ENCODE data around the gene SPARCL1. TPM values are rescaled to one million over a fixed set of nuclear protein-coding genes. Genes with fewer than 3 reads are reported as not detected.

SPARCL1 gene
- total and polyA plus RNA-seq, 2 of the 13 experiments (the other 11 are each of a cell fraction or from before 2014, with no cell fraction given), result 0.04 TPM; not detected in 1

GRCh38 chr4:87500092-87500462 is 29.1 kb downstream of the SPARCL1 start (continued):
- TF ChIP-seq ZNF615 (CRISPR knock-in tag; IDR thresholded peaks at IDR 0.05; ENCODE audit: borderline replicate concordance) (no peak), ZNF557 (CRISPR knock-in tag; IDR thresholded peaks at IDR 0.05) (no peak), ZNF431 (CRISPR knock-in tag; IDR thresholded peaks at IDR 0.05; ENCODE audit: borderline replicate concordance, low read depth) (no peak), NONO (IDR thresholded peaks at IDR 0.05) (no peak), NONO (CRISPR knock-in tag; conservative IDR thresholded peaks at IDR 0.05) (no peak)

- H3K4me2 ChIP-seq (ENCODE audit: low read depth, low read length), result no peak overlapping the region
- no peaks in the 10 kb centered on the region for H3K9me3 ChIP-seq (ENCODE audit: low read length)
- H3K9ac ChIP-seq (ENCODE audit: insufficient read depth, low read depth, low read length), result no peak overlapping the region
- POLR2A ChIA-PET, result no interaction called here
- H3K36me3 ChIP-seq (replicated peaks in 1 of 2; ENCODE audit: control insufficient read depth in 1 of 2, insufficient read depth in 2 of 2, low read length in 2 of 2), result no peaks in the 10 kb centered on the region
- no peaks in the 10 kb centered on the region for H3K27me3 ChIP-seq (ENCODE audit: control insufficient read depth in 1 of 2, insufficient read depth in 2 of 2, low read length in 2 of 2)
- no peak for FAIRE-seq
- no peak overlapping the region for H3K4me3 ChIP-seq (replicated peaks in 1 of 3; ENCODE audit: insufficient read depth in 1 of 3, low read depth in 2 of 3, low read length in 3 of 3)
- H3K27ac ChIP-seq (ENCODE audit: extremely low read length, insufficient read depth, low read length), result no peak overlapping the region
- H4K20me1 ChIP-seq (ENCODE audit: insufficient read depth, low read length), result no peaks in the 10 kb centered on the region
- intact Hi-C loops (cut with micrococcal nuclease; ENCODE audit: unreplicated experiment), result no loop called here
- no peaks in the 10 kb centered on the region for H3K79me2 ChIP-seq (ENCODE audit: insufficient read depth, low read length)
- no peak for ATAC-seq
- in situ Hi-C loops (cut with HindIII; ENCODE audit: extremely low pct_ligation_motif_present, low pct_unique_long_range_greater_than_20kb), result no loop called here
- no TSS peak for BruUV-seq (replicated peaks)
- no peak for DNase-seq (ENCODE audit: low spot score)
- H2AFZ ChIP-seq (ENCODE audit: low read length), result no peak overlapping the region
- WGBS (ENCODE audit: low lambda C conversion rate), result 49% methylated on average over 7 of the region's 7 CpGs
- peaks cover 17% of the 10 kb centered on the region for H3K4me1 ChIP-seq (ENCODE audit: insufficient read depth, low read length)
- CTCF ChIA-PET (ENCODE audit: low intra/inter-chr PET ratio, low total read pairs), result no interaction called here
- no peak for TF ChIP-seq SMAD3 (CRISPR knock-in tag; IDR thresholded peaks at IDR 0.05)
- TF ChIP-seq ZKSCAN1 (IDR thresholded peaks at IDR 0.05; ENCODE audit: low read length), result no peak
- TF ChIP-seq REPIN1 (CRISPR knock-in tag; IDR thresholded peaks at IDR 0.05; ENCODE audit: borderline replicate concordance, low read depth), result no peak
- TF ChIP-seq BCLAF1 (IDR thresholded peaks at IDR 0.05), result no peak
- TF ChIP-seq U2AF1 (optimal IDR thresholded peaks at IDR 0.05; ENCODE audit: low read depth, low read length), result no peak
- no peak for TF ChIP-seq HNRNPH1 (optimal IDR thresholded peaks at IDR 0.05; ENCODE audit: low read depth, low read length)
- no peak for TF ChIP-seq ZNF383 (CRISPR knock-in tag; IDR thresholded peaks at IDR 0.05; ENCODE audit: borderline replicate concordance)
- no peak for TF ChIP-seq MTF1 (CRISPR knock-in tag; IDR thresholded peaks at IDR 0.05)
- TF ChIP-seq ZNF446 (CRISPR knock-in tag; IDR thresholded peaks at IDR 0.05), result no peak
- TF ChIP-seq THAP9 (CRISPR knock-in tag; IDR thresholded peaks at IDR 0.05; ENCODE audit: borderline replicate concordance), result no peak
- TF ChIP-seq SALL2 (CRISPR knock-in tag; IDR thresholded peaks at IDR 0.05), result no peak
- TF ChIP-seq ZNF564 (CRISPR knock-in tag; IDR thresholded peaks at IDR 0.05), result no peak
- TF ChIP-seq PITX1 (CRISPR knock-in tag; IDR thresholded peaks at IDR 0.05), result no peak
- no peak for TF ChIP-seq TGIF2 (CRISPR knock-in tag; IDR thresholded peaks at IDR 0.05)
- TF ChIP-seq SRF (IDR thresholded peaks at IDR 0.05; ENCODE audit: low read depth, low read length), result no peak
- TF ChIP-seq MIER2 (CRISPR knock-in tag; IDR thresholded peaks at IDR 0.05), result no peak
Measured at GRCh38 chr4:87499403-87500091, 29.6 kb downstream of the SPARCL1 start.
